Midbrain (tissue), 1 donor: ENCODE results near the gene GPRC5D.

Experiments
- DNase-seq: peaks from one replicate; lab custom pipeline; 2025; lab: John Stamatoyannopoulos, UW

Gene GPRC5D

DNA sequence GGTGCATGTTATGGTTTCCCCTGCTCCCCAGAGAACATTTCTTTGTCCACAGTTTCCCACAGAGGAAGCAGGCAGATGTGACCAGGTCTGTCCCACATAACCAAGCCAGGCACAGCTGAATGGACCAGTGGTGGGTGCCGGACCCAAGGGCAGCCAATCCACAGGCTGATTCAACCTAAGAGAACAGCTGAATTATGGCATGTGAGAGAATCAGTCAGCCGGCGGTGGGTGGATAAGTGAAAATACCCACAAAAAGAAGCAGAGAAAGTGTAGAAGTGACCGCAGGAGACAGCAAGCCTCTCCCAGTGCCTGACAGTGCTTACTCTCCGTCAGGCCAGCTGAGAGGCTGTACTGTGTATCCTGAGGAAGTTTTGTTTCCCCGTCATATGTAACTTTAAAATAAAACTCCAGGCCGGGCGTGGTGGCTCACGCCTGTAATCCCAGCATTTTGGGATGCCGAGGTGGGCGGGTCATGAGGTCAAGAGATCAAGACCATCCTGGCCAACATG, 14.9 kb downstream of the GPRC5D start:
- no peak for DNase-seq

DNA sequence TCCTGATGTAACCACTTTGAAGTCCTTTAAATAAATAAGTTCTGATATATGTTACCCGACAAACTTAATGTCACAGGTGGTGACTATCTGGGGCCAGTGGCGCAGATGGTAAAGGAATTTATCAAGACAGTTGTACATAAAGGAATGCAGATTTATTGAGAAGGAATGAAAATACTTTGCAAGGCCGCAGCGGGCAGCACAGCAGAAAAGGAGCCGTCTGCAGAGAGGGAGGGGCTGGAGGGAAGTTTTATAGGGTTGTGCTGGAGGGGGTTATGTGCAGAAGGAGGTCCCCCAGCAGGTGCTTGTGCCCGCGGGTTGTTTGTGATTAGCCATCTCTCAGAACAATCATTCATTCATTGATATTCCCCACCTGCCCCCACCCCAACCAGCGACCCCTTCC, 17.4 kb downstream of the GPRC5D start:
- DNase-seq, result no peak

- no peak for DNase-seq
These were observed 18.2 kb downstream of the GPRC5D start for GRCh38 chr12:12933742-12934141.

DNA sequence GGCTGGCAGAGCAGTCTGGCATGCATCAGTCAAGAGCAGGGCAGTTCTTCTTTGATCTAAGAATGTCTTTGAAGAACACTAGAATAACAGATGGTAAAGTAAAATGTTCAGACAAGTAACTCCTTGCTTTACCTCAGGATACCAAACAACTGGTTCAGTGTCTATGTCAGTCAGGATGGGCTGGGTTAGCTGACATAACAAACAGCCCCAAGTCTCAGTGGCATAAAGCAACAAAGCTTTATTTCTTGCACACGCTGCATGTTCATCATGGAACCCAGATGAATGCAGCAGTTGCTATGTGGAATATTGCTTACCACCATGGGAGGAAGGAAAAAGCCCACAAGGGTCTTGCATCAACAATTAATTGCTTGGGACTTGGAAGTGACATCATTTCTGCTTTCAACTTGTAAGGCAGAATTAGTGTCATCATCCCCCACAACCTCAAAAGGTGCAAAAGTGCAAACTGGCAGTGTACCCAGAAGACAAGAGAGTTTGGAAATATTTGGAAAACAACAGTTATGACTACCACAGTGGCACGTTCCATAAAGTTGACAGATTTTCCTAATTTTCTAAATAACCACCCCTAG, 21.2 kb downstream of the GPRC5D start:
- no peak for DNase-seq

- no peak for DNase-seq
These were observed 22.3 kb downstream of the GPRC5D start for GRCh38 chr12:12929696-12930095.

GRCh38 chr12:12927211-12928079, 24.5 kb downstream of the GPRC5D start:
- DNase-seq, result no peak

- no peak for DNase-seq
These were observed 25.3 kb downstream of the GPRC5D start for GRCh38 chr12:12926571-12927071.

DNA sequence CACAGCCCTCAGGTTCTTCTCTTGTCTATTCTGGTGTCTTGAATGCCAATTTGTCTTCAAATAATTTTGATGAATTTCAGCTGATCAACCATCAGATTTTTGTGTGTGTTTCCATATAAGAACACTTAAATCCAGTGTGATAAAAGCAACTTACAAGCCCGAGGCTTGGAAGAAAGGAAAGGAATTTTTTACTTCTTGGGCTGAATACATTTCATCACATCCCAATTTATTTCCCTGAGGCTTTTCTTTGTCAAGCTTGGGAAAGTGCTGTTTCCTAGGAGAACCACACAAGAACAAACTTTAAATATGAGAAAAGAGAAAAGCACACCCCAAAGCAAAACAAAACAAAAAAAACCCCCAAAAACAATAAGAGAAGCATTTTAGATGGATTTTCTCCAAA, 26.6 kb downstream of the GPRC5D start:
- no peak for DNase-seq

DNA sequence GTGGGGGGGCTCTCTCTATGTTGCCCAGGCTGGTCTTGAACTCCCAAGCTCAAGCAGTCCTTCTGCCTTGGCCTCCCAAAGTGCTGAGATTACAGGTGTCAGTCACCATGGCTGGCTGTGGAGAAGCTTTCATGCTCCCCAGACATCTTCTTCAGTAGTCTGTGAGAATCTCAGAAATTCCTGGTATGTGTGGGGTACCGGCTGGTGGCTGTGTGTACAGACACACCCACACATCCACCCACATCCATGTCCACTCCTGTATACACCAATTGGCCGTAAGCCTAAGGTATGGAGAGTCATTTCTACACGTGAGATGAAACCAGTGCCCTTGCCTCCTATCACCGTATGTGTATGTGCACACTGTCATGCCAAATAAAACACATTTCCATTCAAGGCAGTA, 27.8 kb downstream of the GPRC5D start:
- DNase-seq, result no peak

- DNase-seq, result no peak
These were observed 29.0 kb downstream of the GPRC5D start for GRCh38 chr12:12922978-12923377.

GRCh38 chr12:12922191-12922616, 29.8 kb downstream of the GPRC5D start:
- no peak for DNase-seq

DNA sequence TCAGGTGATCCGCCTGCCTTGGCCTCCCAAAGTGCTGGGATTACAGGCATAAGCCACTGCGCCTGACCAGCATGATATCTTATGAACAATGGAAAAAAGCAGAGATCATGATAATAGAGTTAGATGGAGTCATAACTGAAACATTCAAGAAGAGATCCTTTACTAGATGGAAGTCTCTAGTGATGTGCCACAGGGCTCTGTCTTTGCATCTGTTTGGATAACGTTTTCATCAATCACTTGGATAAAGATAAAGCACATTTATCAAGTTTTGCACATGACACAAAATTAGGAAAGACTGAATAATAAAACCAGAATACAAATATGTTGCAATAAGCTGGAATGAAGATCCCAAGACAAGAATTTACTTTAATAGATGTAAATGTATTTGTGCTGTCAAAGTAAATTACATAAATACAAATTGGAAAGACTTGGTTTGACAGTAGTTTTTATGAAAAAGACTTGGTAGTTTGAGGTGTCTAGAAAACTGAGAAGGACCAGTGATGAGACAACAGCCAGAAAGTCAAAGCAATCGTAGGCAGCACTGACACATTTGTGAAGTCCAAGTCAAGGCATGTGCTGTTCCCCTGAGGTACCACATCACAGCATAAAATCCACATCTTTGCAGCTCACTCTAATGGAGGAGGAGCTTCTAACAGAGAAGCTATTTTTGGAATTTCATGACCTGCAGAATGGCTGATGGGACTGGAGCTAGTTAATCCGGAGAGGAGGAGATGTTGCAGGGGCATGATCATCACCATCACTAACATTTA, 32.1 kb downstream of the GPRC5D start:
- no peak for DNase-seq

DNA sequence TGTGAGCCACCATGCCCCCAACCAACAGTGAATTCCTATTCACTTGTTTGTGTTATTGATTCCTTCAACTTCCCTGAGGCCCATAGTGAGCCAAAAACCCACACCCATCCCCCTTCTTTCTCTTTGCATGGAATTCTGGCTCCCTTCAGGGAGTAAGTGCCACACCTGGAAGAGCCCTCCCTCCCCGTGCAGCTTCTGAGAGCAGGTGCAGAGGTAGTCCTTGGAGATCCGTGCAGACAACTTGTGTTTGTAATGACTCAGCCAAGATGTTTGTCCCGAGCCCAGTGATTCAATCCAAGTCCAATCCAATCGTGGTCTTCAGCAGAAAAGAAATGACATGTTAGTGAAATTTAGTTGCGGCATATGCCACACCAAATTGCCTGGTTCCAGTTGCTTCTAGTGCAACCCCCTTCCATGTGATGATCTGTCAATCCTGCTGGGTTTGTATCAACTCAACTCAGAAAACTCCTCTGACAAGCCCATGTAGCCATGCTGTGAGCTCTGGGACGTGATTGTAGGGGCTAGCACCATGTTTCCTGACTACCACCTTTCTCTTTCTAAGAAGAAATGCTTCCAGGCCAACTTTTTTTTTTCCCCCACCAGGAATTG, 33.1 kb downstream of the GPRC5D start:
- no peak for DNase-seq

GRCh38 chr12:12917517-12917916, 34.5 kb downstream of the GPRC5D start:
- no peak for DNase-seq

GRCh38 chr12:12916135-12916944, 35.6 kb downstream of the GPRC5D start:
- DNase-seq, result peak; percentile 95

DNA sequence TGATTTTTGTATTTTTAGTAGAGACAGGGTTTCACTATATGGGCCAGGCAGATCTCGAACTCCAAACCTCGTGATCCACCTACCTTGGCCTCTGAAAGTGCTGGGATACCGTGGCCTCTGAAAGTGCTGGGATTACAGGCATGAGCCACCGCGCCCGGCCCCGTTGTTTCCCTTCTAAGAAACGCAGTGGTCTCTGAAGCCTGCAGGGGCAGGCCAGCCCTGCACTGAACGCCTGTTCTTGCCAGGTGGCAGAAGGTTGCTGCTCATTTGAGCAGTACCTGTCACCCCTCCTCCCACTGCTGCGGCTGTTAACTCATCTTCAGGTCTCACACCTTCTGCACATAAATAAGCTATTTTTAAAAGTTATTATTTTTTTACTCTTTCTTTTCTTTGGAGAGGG, 36.3 kb downstream of the GPRC5D start:
- DNase-seq, result no peak

- no peak for DNase-seq
These were observed 39.3 kb downstream of the GPRC5D start for GRCh38 chr12:12912711-12913110.

GRCh38 chr12:12909995-12910420, 42.0 kb downstream of the GPRC5D start:
- no peak for DNase-seq

DNA sequence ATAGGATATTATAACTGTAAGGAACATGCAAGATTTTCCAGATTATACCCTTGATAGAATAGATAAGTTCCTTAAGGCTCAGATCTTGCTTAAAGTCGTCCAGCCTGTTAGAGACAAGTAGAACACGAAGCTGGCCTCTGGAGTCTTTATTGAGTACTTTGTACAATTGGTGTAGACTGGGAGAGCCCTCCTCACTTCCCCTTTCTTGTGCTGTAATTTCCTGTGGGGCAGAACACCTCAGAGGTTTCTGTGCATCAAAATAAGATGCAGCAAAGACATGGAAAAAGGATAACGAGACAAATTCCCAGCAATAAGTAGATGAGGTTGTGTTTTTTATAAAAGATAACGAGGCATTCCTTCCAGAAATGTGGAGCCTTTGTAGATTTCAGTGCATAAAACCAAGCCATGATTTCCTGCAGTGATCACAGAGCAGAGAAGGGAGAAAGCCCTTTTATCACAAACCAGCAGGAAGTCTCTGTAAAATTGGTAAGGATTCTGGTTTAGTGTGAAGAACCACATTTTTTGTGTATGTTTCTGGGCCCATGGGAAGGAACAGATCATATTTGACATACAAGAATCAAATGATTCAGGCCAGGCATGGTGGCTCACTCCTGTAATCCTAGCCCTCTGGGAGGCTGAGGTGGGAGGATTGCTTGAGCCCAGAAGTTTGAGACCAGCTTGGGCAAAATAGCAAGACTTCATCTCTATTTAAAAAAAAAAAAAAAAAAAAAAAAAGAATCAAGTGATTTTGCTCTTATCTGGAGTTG, 42.6 kb downstream of the GPRC5D start:
- no peak for DNase-seq

DNA sequence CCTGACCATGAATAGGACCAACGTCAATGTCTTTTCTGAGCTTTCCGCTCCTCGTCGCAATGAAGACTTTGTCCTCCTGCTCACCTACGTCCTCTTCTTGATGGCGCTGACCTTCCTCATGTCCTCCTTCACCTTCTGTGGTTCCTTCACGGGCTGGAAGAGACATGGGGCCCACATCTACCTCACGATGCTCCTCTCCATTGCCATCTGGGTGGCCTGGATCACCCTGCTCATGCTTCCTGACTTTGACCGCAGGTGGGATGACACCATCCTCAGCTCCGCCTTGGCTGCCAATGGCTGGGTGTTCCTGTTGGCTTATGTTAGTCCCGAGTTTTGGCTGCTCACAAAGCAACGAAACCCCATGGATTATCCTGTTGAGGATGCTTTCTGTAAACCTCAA, 43.3 kb downstream of the GPRC5D start:
- no peak for DNase-seq
